Thyroid gland (tissue), 4 donors: Measurements from ENCODE around the gene NPW. TPM values are rescaled to one million over a fixed set of nuclear protein-coding genes. Genes with fewer than 3 reads are reported as not detected.
"Not testable (repeated sequence)": the region's sequence is repeated elsewhere in the genome, so short reads cannot be mapped to it uniquely, and the experiment has no call there.

Experiments
- DNase-seq, 2 donors: peaks; one replicate each; pipeline ENCODE4 v3.0.0-alpha.2; 2019
- H3K27ac ChIP-seq, 3 donors: fragments of 200-600 bp; sonication (generic); 1 replicate in 2 of 3; 2 replicates in 1 of 3; pipeline ENCODE4 v1.5.1; 2016 to 2019; ENCODE audit warnings: mild to moderate bottlenecking in 1 of 3, moderate library complexity in 1 of 3
- H3K27me3 ChIP-seq: fragments of 200-600 bp; sonication (generic); one replicate; pipeline ENCODE4 v1.5.1; 2019
- H3K36me3 ChIP-seq, 2 donors: fragments of 200-600 bp; sonication (generic); one replicate each; pipeline ENCODE4 v1.5.1; 2016 to 2019
- H3K4me1 ChIP-seq, 2 donors: fragments of 200-600 bp; sonication (generic); one replicate each; pipeline ENCODE4 v1.5.1; 2017 to 2019
- H3K4me3 ChIP-seq, 3 donors: fragments of 200-600 bp; sonication (generic); replicated peaks in 1 of 3; 1 replicate in 2 of 3; 2 replicates in 1 of 3; pipeline ENCODE4 v1.5.1; 2016; ENCODE audit warnings: mild to moderate bottlenecking in 1 of 3
- H3K9me3 ChIP-seq: fragments of 200-600 bp; sonication (generic); one replicate; pipeline ENCODE4 v1.5.1; 2017
- CTCF ChIP-seq, 6 experiments: fragments of 200-600 bp in 3 of 6; fragments of 450-650 bp in 3 of 6; sonication (generic) in 3 of 6; IDR thresholded peaks; one replicate each; pipeline ENCODE4 v1.5.1; 2016 to 2019; ENCODE audit warnings: antibody characterized with exemption in 6 of 6, mild to moderate bottlenecking in 2 of 6, inconsistent platforms in 1 of 6, moderate library complexity in 1 of 6
- POLR2A ChIP-seq, 2 donors: fragments of 450-650 bp; IDR thresholded peaks; one replicate each; pipeline ENCODE4 v1.6.1; 2017; ENCODE audit warnings: antibody characterized with exemption in 2 of 2, mild to moderate bottlenecking in 2 of 2, moderate library complexity in 1 of 2
- WGBS, 2 donors: methylation state at CpG; one replicate each; pipeline ENCODE4 v1.1.5; 2017; 5-methylcytosine and 5-hydroxymethylcytosine counted together
- intact Hi-C: fragments of 100-400 bp; cut with DNase I; formaldehyde crosslinking; loops from one replicate; pipeline ENCODE4 v1.15.1; 2023
- total RNA-seq, 4 donors: library from RNA; depleted of rRNA; stranded (reverse); fragments of >200 nt; gene quantifications; one replicate each; pipeline ENCODE4 v1.2.3, GENCODE V29; 2016

NPW gene
- total RNA-seq, 4 donors from 2014 or later: 0.54 to 0.63 TPM; not detected in 2

- Histone ChIP-seq H3K36me3 (no peaks in the 10 kb centered on the region), H3K4me1 (peaks cover 22 to 40% of the 10 kb centered on the region in 2 donors), H3K27ac (peak overlapping the region in 2 of 3 donors; percentile 50 to 52), H3K27me3 (no peaks in the 10 kb centered on the region), H3K9me3 (no peaks in the 10 kb centered on the region), H3K4me3 (peak overlapping the region; percentile 28 to 98 (median 93))
- 0% methylated on average over 1 of the region's 55 CpGs; no CpG with 5 or more reads in 1 of the 2 donors for WGBS, 2 donors
- no peak for DNase-seq
- TF ChIP-seq POLR2A (IDR thresholded peaks at IDR 0.05) (no peak), CTCF (IDR thresholded peaks at IDR 0.05) (no peak)
- intact Hi-C loops: no loop called here
These were observed 10.3 kb upstream of the NPW start for GRCh38 chr16:2009164-2009711.

- DNase-seq: peak; percentile 79 to 81
- intact Hi-C loops: no loop called here
- no peaks in the 10 kb centered on the region for H3K27me3 ChIP-seq
These were observed 9.6 kb upstream of the NPW start, which contains the start of gene ZNF598 for GRCh38 chr16:2009791-2010510. ZNF598 (minus strand) TSS chr16:2009821.

GRCh38 chr16:2011726-2012125, 7.9 kb upstream of the NPW start:
- H3K9me3 ChIP-seq, DNase-seq, H3K27me3 ChIP-seq, H3K27ac ChIP-seq, H3K4me3 ChIP-seq, intact Hi-C loops, H3K36me3 ChIP-seq: not testable (repeated sequence)
- H3K4me1 ChIP-seq: peaks cover 21 to 28% of the 10 kb centered on the region in 2 donors
- WGBS, 2 donors: 85 to 86% methylated on average over 9 of the region's 9 CpGs

More at GRCh38 chr16:2009791-2010510, 9.6 kb upstream of the NPW start, which contains the start of gene ZNF598:
- 3 to 10% methylated on average over 7 to 15 of the region's 52 CpGs for WGBS, 2 donors
- Histone ChIP-seq H3K36me3 (no peaks in the 10 kb centered on the region), H3K27ac (peak within 1 kb of the TSS; percentile 50 to 72 (median 64)), H3K9me3 (no peaks in the 10 kb centered on the region), H3K4me3 (peak within 1 kb of the TSS; percentile 29 to 98 (median 93)), H3K4me1 (peaks cover 21 to 33% of the 10 kb centered on the region in 2 donors)
- TF ChIP-seq CTCF (IDR thresholded peaks at IDR 0.05) (peak in 1 of 6 experiments; percentile 11), POLR2A (IDR thresholded peaks at IDR 0.05) (peak in 1 of 2 donors; percentile 85)

GRCh38 chr16:2013527-2013926, 6.1 kb upstream of the NPW start:
- intact Hi-C loops: no loop called here
- DNase-seq: no peak
- H3K4me3 ChIP-seq: no peak overlapping the region
- 91% methylated on average over 13 to 15 of the region's 15 CpGs for WGBS, 2 donors
- H3K27me3 ChIP-seq: no peaks in the 10 kb centered on the region
- H3K9me3 ChIP-seq: no peaks in the 10 kb centered on the region
- H3K4me1 ChIP-seq: peaks cover 10 to 11% of the 10 kb centered on the region in 2 donors
- no peaks in the 10 kb centered on the region for H3K36me3 ChIP-seq
- H3K27ac ChIP-seq: no peak overlapping the region
- TF ChIP-seq CTCF (IDR thresholded peaks at IDR 0.05): no peak
- no peak for TF ChIP-seq POLR2A (IDR thresholded peaks at IDR 0.05)

GRCh38 chr16:2015117-2015946, 4.3 kb upstream of the NPW start:
- no peak for DNase-seq
- no peak overlapping the region for H3K27ac ChIP-seq
- no peak overlapping the region for H3K4me3 ChIP-seq
- TF ChIP-seq CTCF (IDR thresholded peaks at IDR 0.05) (no peak), POLR2A (IDR thresholded peaks at IDR 0.05) (no peak)
- intact Hi-C loops: no loop called here
- H3K36me3 ChIP-seq: no peaks in the 10 kb centered on the region
- 82 to 83% methylated on average over 20 to 23 of the region's 24 CpGs for WGBS, 2 donors
- peaks cover 3 to 13% of the 10 kb centered on the region in 2 donors for H3K4me1 ChIP-seq
- H3K27me3 ChIP-seq: peaks cover 4% of the 10 kb centered on the region
- no peaks in the 10 kb centered on the region for H3K9me3 ChIP-seq
